ENCODE measurements around the gene GATAD2A.

GATAD2A gene

DNA sequence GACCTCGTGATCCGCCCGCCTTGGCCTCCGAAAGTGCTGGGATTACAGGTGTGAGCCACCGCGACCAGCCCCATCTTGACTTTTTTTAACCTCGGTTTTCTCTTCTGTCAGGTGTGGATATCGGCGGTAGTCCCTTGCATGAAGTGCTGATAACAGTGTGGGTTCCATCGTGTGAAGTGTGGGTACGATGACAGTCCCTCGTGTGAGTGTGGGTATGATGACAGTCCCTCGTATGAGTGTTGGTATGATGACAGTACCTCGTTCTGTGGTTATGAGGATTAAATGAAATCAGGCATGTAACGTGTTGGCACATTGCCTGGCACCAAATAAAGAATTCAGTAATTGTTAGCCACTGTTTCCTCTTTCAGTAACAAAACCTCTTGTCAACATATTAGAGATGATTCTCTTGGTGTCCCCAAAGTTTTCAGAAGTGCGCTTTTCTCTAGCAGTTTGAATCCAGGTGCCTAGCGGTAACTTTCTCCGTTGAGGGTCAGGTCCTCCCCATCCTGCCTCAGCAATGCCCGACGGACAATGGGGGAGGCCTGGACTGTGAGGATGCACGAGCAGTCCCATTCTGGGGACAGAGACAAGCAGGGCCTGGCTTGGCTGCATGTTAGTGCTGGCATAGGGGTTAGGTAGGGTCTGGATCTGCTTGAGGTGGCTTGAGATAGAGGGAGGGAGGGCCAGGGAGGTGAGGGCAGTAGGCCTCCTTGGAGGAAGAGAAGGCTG is 15.3 kb downstream of the GATAD2A start:
- no peak for DNase-seq (ENCODE audit: low read depth)

- no peak for DNase-seq (ENCODE audit: low read depth)
These were observed 15.8 kb downstream of the GATAD2A start for GRCh38 chr19:19421299-19421696.

- DNase-seq (ENCODE audit: low read depth) = no peak
These were observed 16.7 kb downstream of the GATAD2A start for GRCh38 chr19:19422156-19422555.

GRCh38 chr19:19423322-19423721 is 17.8 kb downstream of the GATAD2A start:
- no peak for DNase-seq (ENCODE audit: low read depth)

DNA sequence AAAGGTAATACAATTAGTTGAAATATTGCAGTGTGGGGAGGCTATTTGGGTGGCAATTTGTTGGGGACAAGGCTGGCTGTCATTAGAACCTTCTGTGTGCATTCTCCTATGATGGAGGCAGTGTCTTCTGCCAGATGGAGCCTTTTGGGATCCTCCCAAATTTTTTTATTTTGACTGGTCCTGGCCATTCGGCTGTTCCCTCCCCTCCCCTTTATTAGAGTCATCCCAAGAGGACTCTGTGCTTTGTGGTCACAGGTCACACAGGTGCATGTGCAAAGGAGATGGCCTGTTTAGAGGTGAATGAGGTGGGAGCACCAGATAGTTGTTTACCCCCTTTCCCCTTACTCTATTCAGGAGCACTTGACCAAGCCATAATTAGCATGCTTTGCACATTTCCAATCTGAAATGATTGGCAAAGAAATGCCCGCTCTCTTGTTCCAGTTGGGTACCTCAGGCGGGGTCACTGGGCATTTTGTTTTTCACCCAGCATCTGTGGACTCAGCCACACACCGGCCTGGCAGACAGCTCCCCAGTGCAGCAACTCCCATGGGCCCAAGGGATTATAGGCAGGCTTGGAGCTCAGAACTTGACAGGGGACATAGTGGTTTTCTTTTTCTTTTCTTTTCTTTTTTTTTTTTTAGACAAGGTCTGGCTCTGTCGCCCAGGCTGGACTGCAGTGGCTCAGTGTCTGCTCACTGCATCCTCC is 19.8 kb downstream of the GATAD2A start:
- DNase-seq (ENCODE audit: low read depth) = no peak

GRCh38 chr19:19426216-19426615 is 20.7 kb downstream of the GATAD2A start:
- no peak for DNase-seq (ENCODE audit: low read depth)

GRCh38 chr19:19426799-19427198 is 21.3 kb downstream of the GATAD2A start:
- no peak for DNase-seq (ENCODE audit: low read depth)

DNA sequence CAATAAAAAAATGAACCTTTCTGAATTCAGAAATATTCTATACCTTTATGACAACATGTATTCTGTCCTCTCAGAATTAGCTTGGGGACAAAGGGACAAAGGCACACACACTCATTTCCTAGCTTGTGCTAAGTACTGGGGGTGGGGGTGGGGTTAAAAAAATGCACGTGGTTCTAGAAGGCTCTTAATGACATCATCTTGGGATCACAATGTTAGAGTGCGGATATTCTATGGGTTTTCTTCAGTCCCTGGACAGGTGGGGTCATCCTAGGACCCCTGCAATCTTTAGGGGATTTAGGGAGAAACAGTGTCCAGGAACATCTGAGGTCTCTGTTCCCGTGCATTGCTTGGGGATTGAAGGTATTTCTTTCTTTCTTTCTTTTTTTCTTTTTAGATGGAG is 21.8 kb downstream of the GATAD2A start:
- DNase-seq (ENCODE audit: low read depth) = no peak

DNA sequence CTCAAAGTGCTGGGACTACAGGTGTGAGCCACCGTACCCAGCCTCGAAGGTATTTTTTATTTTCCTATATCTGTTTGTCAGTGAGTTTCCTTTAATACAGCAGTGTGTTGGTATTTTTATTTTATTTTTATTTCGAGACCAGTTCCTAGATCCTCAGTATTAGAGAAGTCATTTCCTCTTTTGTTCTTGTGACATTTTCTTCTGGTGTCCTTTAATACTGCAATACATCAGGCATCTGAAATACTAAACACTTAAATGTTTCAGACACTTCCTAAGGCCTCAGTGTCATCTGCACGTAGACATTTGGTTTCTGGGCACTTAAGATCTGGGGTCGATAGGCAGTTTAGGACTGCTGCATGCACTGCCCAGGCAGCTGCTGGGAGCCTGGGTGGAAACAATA is 22.5 kb downstream of the GATAD2A start:
- no peak for DNase-seq (ENCODE audit: low read depth)

DNA sequence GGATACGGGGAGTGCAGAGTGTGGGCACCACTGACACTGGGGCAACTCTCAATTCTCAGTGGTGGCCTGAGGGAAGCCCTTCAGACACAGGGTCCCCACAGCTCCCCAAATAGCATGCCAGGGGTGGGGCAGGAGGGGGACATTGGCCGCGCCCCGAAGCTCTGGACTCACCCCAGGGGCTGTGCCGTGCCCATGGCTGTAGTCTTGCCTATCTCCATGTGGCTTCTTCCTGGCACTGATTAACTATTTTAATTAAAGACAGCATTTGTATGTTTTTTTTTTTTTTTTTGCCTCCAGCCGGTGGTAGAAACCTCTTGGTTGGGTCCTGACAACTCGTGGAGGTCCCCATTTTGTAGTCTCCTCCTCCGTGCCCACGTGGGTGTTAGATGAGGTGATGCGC is 23.3 kb downstream of the GATAD2A start:
- no peak for DNase-seq (ENCODE audit: low read depth)

DNA sequence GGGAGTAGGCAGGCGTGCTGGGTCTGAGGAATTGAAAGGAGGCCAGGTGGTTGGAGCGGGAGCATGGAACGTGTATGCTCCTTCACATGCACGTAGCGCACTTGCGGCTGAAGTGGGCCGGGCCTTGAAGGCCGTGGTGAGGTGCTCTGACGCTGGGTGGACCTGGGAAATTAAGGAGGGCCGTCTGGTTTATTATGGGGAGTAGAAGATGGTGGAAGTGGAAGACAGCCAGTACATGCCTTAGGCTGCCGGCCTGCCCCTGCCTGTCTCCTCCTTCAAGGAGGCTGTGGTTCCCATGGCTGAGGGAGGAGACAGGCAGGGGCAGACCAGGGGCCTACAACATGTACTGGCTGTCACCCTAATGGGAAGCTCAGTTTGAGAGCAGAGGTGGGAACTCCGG is 23.9 kb downstream of the GATAD2A start:
- no peak for DNase-seq (ENCODE audit: low read depth)

DNA sequence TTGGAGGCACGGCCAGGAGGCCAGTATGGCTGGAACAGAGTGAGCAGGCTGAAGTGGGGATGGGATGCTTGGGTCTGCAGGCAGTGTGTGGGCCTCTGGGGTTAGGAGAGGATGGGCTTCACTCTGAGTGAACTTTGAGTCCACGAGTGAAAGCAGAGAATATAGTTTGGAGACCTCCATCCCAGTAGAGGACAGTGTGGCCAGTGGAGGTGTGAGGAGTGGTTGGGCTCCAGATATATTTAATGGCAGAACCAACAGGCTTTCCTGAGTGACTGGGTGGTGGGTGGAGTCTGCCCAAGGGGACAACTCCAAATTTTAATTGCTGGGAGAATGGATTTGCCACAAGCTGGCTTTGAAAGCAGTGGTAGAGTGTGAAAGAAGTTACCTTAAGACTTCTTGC is 27.3 kb downstream of the GATAD2A start:
- no peak for DNase-seq (ENCODE audit: low read depth)

DNA sequence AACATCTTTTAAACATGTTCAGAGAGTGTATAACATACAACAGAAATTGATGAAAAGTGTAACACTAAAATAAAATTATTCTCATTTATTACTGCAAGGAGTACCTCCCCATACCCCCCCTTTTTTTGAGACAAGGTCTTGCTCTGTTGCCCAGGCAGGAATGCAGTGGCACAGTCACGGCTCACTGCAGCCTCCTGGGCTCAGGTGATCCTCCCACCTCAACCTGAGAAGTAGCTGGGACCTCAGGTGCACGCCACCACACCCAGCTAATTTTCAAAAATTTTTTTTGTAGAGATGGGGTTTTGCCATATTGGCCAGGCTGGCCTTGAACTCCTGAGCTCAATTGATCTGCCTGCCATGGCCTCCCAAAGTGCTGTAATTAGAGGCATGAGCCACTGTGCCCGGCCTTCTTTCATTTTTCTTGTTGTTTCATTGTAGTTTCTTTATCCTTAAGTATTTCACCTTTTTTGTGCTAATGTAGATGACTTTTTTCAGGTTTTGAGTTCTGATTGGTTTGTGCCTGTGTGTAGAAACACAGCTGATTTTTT is 28.3 kb downstream of the GATAD2A start:
- DNase-seq (ENCODE audit: low read depth) = no peak

DNA sequence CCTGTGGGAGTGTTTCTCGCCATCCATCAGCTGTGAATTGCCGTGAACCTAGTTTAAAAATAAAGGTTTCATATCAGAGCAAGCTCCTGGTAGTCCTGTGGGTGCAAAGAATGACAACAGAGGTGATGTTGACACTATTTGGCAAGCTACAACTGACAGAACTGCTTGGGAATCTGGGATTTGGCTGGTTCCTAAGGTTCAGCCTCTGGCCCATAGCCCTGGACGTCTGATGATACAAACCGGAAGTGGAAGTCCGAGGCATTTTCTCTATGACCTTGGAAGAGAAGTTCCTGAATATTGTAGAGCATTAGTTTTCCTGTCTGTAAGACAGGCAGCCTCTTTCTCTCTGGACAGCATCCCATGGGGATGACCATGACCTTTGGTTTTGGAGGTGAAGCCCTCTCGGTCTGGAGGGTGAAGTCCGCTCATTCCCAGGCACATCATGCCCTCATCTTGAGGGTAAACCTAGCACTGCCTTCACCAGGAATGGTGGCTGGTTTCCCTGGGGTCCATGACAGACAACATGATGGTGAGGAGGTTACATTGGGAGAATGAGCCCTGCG is 29.1 kb downstream of the GATAD2A start:
- no peak for DNase-seq (ENCODE audit: low read depth)

GRCh38 chr19:19436137-19436691 is 30.7 kb downstream of the GATAD2A start:
- DNase-seq (ENCODE audit: low read depth) = no peak

DNA sequence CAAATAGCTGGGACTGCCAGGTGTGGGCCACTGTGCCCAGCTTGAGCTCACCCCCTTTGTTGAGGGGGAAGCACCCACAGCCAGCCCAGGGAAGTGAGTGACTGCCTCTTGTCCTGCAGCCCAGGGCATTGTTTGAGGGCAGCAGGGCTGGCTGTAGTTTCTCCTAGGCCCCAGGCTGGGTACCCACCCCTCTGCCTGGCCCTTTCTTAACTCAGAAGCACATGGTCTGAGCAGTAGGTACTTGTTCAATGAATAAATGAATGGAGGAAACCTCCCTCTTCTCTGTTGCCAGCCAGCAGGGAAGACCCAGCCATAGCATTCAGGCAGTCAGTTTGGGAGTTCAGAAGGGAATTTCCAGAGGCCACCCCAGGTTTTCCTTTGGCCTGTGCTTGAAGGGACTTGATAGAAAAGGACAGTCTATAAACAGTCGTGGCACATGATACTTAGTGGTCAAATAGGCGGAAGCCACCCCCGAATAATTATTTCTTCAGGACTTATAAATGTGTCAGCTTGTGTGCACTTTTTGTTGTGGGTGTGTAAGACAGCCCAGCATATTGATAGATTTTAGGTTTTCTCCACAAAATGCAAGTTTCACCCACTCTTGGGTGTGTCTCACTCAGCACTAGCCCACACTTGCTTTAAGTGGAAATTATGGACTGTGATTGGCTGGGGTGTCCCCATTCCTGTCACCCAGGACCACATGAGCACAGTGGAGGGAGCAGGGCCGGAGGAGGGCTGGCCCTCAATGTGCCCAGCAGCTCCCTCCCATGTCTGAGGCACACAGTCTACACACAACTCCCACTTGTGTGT is 33.1 kb downstream of the GATAD2A start:
- DNase-seq (ENCODE audit: low read depth) = no peak

DNA sequence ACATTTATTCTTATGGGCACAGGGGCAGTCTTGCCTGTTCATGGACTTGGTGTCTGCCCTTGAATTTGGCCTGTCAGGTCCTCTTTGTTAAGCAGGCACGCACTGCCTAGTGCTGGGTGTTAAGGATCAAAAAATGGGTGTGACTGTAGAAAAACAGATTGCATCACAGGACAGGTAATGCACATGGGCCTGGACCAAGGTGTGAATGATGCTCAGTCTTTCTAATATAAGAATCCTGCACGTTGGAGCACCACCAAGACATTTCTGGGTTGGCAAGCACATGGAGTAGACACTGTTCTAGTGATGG is 33.7 kb downstream of the GATAD2A start:
- no peak for DNase-seq (ENCODE audit: low read depth)

DNA sequence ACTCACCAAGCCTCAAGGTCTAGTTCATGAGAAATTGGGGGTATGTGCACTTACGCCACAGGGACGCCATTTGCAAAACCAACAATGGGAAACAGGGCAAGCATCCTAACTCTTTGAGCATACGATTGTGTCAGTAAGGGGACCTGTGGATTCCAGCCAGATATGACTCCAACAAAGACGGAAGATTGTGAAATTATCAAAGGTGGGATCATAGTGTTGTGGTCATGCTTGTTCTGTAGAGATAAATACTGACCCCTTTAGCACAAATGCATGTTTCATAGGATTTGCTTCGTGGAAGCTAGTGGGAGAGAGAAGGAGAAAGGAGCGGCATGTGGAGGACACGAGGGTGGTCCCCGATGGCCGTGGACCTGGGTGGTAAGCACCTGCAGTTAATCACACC is 37.8 kb downstream of the GATAD2A start:
- no peak for DNase-seq (ENCODE audit: low read depth)

GRCh38 chr19:19443902-19444680 is 38.6 kb downstream of the GATAD2A start:
- DNase-seq (ENCODE audit: low read depth) = no peak

GRCh38 chr19:19444681-19445155 is 39.2 kb downstream of the GATAD2A start:
- DNase-seq (ENCODE audit: low read depth) = no peak

DNA sequence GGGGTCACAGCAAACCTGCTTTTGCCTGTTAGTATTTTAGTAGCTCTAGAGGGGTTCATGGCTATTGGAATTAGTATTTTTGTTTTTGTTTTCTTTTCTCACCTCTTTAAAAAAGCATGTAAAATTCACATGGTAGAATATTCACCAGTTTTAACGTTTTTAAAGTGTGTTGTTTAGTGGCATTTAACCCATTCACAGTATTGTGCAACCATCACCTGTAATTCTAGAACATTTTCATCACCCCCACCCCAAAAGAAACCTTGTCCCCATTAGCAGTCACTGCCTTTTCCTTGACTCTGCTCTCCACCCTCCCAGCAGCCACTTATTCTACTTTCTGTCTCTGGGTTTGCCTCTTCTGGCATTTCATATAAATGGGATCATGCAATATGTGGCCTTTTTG is 39.8 kb downstream of the GATAD2A start:
- no peak for DNase-seq (ENCODE audit: low read depth)
